ENCODE data around the gene EPB41L1. TPM values are rescaled to one million over a fixed set of nuclear protein-coding genes. Genes with fewer than 3 reads are reported as not detected.

EPB41L1 gene
- total RNA-seq, 2 donors from 2014 or later: 32.3 to 36.7 TPM

- Histone ChIP-seq H3K4me3 (ENCODE audit: low read length) (no peak overlapping the region), H3K27me3 (ENCODE audit: control insufficient read depth, insufficient read depth, low read length, poor library complexity, severe bottlenecking) (no peaks in the 10 kb centered on the region), H3K36me3 (ENCODE audit: control insufficient read depth, insufficient read depth, low read length) (no peaks in the 10 kb centered on the region), H3K4me1 (ENCODE audit: control insufficient read depth, insufficient read depth, low read length) (no peaks in the 10 kb centered on the region), H3K27ac (ENCODE audit: low read depth, low read length) (no peak overlapping the region), H3K9me3 (ENCODE audit: control insufficient read depth, low read length) (no peaks in the 10 kb centered on the region), H3K9ac (ENCODE audit: extremely low read depth, low read length, poor library complexity, severe bottlenecking) (no peak overlapping the region)
- H3K36me3 Mint-ChIP-seq (ENCODE audit: low read depth): peaks cover 2% of the 10 kb centered on the region
- H3K4me1 Mint-ChIP-seq: peaks cover 2% of the 10 kb centered on the region
- WGBS, 2 experiments (ENCODE audit: insufficient coverage in 1 of 2, insufficient read length in 1 of 2): 90% methylated on average over 1 of the region's 1 CpG; no CpG with 5 or more reads in 1 of the 2 experiments
- H3K4me3 Mint-ChIP-seq: no peak overlapping the region
- no peak for DNase-seq
- H3K27ac Mint-ChIP-seq: no peak overlapping the region
- no peaks in the 10 kb centered on the region for H3K27me3 Mint-ChIP-seq (ENCODE audit: insufficient read depth)
- H3K9me3 Mint-ChIP-seq: no peaks in the 10 kb centered on the region
- TF ChIP-seq CTCF (conservative IDR thresholded peaks at IDR 0.05): no peak
These were observed 45.9 kb downstream of the EPB41L1 start for GRCh38 chr20:36200451-36200850.

GRCh38 chr20:36201198-36201597 is 46.7 kb downstream of the EPB41L1 start:
- H3K27ac Mint-ChIP-seq: no peak overlapping the region
- no peaks in the 10 kb centered on the region for H3K27me3 Mint-ChIP-seq (ENCODE audit: insufficient read depth)
- no peak overlapping the region for H3K4me3 Mint-ChIP-seq
- no peak overlapping the region for H3K4me3 ChIP-seq (ENCODE audit: low read length)
- no peaks in the 10 kb centered on the region for H3K27me3 ChIP-seq (ENCODE audit: control insufficient read depth, insufficient read depth, low read length, poor library complexity, severe bottlenecking)
- H3K9ac ChIP-seq (ENCODE audit: extremely low read depth, low read length, poor library complexity, severe bottlenecking): no peak overlapping the region
- no peaks in the 10 kb centered on the region for H3K36me3 ChIP-seq (ENCODE audit: control insufficient read depth, insufficient read depth, low read length)
- DNase-seq: no peak
- H3K36me3 Mint-ChIP-seq (ENCODE audit: low read depth): peaks cover 2% of the 10 kb centered on the region
- H3K27ac ChIP-seq (ENCODE audit: low read depth, low read length): no peak overlapping the region
- H3K4me1 ChIP-seq (ENCODE audit: control insufficient read depth, insufficient read depth, low read length): no peaks in the 10 kb centered on the region
- peaks cover 2% of the 10 kb centered on the region for H3K4me1 Mint-ChIP-seq
- 90 to 91% methylated on average over 2 to 4 of the region's 4 CpGs for WGBS, 2 experiments (ENCODE audit: insufficient coverage in 1 of 2, insufficient read length in 1 of 2)
- H3K9me3 ChIP-seq (ENCODE audit: control insufficient read depth, low read length): no peaks in the 10 kb centered on the region
- no peaks in the 10 kb centered on the region for H3K9me3 Mint-ChIP-seq
- TF ChIP-seq CTCF (conservative IDR thresholded peaks at IDR 0.05): no peak

GRCh38 chr20:36202891-36203338 is 48.4 kb downstream of the EPB41L1 start:
- TF ChIP-seq CTCF (conservative IDR thresholded peaks at IDR 0.05): peak; percentile 98
- H3K4me1 Mint-ChIP-seq: peaks cover 2% of the 10 kb centered on the region
- H3K4me3 Mint-ChIP-seq: no peak overlapping the region
- no peaks in the 10 kb centered on the region for H3K36me3 ChIP-seq (ENCODE audit: control insufficient read depth, insufficient read depth, low read length)
- WGBS, 2 experiments (ENCODE audit: insufficient coverage in 1 of 2, insufficient read length in 1 of 2): 39 to 44% methylated on average over 15 to 18 of the region's 18 CpGs
- no peak overlapping the region for H3K4me3 ChIP-seq (ENCODE audit: low read length)
- H3K9me3 Mint-ChIP-seq: no peaks in the 10 kb centered on the region
- no peak overlapping the region for H3K9ac ChIP-seq (ENCODE audit: extremely low read depth, low read length, poor library complexity, severe bottlenecking)
- no peaks in the 10 kb centered on the region for H3K27me3 Mint-ChIP-seq (ENCODE audit: insufficient read depth)
- H3K36me3 Mint-ChIP-seq (ENCODE audit: low read depth): peaks cover 2% of the 10 kb centered on the region
- no peak overlapping the region for H3K27ac ChIP-seq (ENCODE audit: low read depth, low read length)
- peak; percentile 94 for DNase-seq
- H3K9me3 ChIP-seq (ENCODE audit: control insufficient read depth, low read length): no peaks in the 10 kb centered on the region
- no peaks in the 10 kb centered on the region for H3K4me1 ChIP-seq (ENCODE audit: control insufficient read depth, insufficient read depth, low read length)
- no peak overlapping the region for H3K27ac Mint-ChIP-seq
- no peaks in the 10 kb centered on the region for H3K27me3 ChIP-seq (ENCODE audit: control insufficient read depth, insufficient read depth, low read length, poor library complexity, severe bottlenecking)
